ENCODE measurements around the gene NPHP1.
A peak's percentile ranks its signal among the peaks of the same experiment; 100 is the strongest.
"Not testable (repeated sequence)": the region's sequence is repeated elsewhere in the genome, so short reads cannot be mapped to it uniquely, and the experiment has no call there.

The NPHP1 gene

DNA sequence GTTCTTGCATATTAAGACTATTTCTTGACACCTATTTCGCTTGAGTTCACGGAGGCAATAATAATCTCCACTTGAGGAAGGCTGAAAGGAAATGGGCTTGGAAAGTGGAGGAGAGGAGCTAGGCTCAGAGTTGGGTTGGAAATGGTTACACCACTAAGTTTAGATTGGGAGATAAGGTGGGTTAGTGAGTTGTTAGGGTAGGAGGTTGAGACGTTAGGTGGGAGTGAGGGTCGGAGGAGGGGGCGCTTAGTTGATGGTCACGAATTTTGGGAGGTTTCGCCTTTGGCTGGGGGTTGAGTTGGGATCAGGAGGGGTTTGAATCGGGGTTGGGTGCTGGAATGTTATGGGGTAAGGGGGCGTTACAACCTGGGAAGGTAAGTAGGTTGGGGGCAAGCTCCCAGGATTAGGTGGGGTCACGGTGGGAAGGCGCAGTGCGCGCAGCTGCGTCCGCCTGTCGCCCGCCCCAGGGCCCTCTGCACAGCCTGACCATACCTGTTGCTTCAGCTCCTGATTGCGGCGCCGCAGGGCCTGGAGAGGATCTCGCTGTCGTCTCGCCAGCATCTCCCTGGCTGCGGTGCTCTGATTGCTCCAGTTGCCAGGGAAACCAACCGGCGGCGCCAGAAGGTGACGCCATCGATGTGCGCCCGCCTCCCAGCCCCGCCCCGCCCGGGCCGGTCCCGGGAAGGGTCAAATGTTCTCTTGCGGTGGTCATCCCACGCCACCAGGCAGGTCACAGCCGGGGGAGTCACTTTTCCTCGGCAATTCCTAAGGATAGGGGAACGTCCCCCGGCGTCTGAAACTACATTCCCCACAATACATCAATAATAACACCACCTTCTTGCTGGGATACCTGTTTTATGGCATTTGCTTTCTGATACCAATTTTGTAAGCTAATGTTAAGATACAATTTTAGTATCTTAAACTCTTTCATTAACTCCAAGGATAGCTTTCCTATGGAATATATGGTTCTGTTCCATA, at the start of gene NPHP1:
Gene NPHP1, minus strand, starts transcription at position 606 of the 978 bp plus-strand sequence. Its CDS starts 45 bp downstream, at position 561.
- peak; percentile 65 for DNase-seq (ENCODE audit: low read depth)

DNA sequence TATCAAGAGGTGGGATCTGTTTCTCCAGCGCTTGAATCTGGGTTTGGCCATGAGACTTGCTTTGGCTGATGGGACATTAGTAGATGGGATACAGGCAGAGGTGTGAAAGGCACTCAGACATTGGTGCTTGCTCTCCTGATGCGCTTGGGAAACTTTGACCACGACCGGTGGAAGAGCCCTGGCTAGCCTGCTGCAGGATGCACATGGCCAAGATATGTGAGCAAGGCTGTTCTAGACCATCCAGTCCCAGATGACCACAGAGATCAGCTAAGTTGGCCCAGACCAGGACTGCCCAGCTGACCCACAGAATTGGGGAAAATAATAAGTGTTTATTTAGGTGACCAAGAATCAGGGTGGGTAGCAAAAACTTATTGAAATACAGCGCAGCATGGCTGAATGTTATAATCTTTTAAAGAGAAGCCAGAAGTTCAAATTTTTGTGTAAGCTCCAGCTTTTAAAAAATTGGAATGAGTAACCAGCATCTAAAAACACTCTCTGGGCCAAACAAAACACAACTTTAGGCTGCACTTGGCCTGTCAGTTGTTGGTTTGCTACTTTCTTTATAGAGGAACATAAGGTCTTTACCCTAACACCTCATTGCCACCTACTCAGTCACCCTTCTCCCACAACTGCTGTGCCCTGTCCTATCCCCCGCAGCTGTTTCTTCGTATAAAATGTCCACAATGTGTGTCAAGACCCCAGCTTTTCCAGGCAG, 43.4 kb upstream of the NPHP1 start:
- not testable (repeated sequence) for DNase-seq (ENCODE audit: low read depth)

DNA sequence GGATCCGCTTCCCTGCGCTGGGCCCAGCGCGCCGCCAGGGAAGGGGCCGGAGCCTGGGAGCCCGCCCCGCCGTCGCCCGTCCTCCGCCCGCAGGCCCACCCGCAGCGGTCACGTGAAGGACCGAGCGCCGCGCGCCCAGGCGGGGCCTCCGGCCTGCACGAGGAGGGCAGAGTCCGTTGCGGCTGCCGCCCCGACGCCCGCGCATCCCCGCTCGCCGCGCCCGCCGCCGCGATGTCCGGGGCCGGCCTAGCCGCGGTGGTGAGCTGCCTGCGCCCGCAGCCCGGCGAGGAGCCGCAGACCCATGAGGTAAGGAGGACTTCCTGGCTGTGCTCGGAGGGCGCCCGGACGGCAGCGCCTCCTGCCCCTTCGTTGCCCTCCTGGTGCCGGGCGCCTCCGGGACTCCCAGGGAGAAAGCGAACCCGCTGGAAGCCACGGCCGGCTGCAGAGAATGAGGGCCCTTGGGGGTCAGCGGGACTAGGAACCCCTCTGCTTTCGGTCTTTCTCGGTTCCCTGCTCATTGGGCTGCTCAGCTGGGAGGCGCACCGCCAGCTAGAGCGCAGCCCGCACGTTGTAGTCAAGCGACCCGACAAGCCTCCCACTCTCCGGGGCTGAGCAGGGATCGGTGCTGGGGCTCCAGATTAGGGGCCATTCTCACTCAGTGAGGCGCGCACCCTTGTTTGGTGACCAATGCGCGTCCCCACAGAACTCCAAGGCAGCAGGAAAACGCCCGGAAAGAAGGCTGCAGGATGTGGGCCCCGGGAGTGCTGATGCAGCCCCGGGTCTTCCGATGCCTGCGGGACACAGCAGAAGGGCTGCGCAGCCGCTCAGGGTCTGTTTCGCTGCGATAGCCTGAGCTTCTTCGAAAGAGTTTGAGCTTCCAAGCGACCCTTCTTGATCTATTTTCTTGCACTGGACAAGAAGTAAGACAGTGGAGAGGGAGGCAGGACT, 40.9 kb upstream of the NPHP1 start:
- DNase-seq (ENCODE audit: low read depth), result not testable (repeated sequence)

DNA sequence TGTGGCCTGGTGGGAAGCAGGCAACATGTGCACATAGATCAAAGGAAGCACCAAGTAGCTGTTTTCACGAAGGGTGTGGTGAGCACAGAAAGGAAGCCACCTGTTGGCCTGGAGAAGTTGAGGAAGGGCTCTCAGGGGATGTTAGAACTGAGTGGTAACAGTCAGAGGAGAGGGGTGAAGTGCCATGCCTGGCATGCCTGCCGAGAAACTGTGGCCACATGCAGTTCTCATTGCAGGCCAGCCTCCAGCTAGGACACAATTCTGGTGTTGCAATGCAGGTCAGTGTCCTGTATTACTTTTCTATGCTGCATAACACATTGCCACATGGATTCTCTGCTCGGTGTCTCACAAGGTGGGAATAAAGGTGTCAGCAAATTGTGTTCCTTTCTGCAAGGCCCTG, 38.5 kb upstream of the NPHP1 start:
- not testable (repeated sequence) for DNase-seq (ENCODE audit: low read depth)

DNA sequence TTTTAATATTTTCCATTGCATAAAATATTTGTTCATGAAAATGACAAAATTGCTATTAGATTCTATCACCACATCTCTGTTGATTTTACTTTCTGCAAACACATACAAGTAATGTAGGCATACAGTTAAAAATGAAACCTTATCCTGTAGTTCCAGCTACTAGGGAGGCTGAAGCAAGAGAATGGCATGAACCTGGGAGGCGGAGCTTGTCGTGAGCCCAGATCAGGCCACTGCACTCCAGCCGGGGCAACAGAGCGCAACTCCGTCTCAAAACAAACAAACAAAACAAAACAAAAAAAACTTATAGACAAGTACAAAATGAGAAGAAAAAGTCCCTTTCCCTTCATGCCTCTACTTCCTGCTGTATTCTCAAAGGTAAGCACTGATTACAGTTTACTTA, 29.7 kb upstream of the NPHP1 start:
- DNase-seq (ENCODE audit: low read depth), result not testable (repeated sequence)

DNA sequence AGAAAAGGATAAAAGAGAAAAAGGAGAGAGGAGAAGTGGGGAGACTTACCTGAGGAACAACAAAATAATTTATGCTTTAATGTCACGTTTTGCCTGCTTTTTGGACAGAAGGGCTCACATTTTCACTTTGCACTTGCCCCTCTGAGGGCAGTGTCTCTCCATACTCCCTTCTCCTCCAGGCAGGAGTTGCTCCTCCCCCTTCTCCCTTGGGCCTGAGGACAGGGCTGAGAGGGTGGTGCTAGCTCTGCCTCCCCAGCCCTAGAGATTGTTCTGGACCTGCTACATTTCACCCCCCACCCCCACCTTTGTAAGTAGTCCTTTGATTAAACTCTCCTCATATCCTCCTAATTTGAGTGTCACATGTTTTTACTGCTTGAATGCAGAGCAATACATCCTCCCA, 25.1 kb upstream of the NPHP1 start:
- DNase-seq (ENCODE audit: low read depth), result not testable (repeated sequence)

DNA sequence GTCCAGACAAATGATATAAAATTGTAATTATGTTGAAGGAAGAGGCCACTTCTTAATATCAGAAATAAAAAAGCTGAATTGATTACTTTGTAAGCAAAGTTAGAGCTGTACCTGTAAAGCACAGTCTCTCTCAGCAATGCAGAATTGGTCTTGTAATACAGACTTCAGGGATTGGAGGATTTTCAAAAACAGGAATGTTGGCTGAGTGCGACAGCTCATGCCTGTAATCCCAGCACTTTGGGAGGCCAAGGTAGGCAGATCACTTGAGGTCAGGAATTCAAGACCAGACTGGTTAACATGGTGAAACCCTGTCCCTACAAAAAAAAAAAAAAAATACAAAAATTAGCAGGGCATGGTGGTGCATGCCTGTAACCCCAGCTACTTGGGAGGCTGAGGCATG, 17.8 kb upstream of the NPHP1 start:
- not testable (repeated sequence) for DNase-seq (ENCODE audit: low read depth)

DNA sequence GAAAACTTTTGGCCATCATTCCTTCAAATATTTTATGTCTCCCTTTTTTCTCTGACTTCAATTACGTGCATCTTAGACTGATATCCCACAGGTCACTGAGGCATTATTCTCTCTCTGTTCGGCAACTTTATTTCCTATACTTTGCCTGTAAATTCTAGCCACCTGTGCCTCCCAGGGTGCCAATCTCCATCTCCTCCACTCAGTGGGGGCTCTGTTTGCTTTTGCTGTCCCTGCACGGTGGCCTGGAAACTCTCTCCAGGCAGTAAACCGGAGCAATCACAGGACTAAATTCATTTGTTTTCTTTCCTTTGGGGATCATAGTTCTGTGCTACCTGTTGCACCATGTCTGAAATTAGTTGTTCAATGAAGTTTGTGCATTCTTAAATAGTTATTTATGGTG, 17.1 kb upstream of the NPHP1 start:
- no peak for DNase-seq (ENCODE audit: low read depth)

DNA sequence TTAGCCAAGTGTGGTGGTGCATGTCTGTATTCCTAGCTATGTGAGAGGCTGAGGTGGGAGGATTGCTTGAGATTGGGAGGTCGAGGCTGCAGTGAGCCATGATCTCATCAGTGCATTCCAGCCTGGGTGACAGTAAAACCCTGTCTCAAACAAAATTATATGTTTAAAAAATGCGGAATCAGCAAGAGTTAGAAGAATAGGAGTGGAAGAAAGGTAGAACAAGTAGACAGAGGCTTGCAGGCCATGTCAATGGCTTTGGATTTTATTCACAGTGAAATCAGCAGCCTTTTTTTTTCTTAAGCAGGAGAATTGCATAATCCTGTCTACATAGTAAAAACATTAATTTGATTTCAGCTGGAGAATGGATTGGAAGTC, 15.4 kb upstream of the NPHP1 start:
- DNase-seq (ENCODE audit: low read depth), result no peak

DNA sequence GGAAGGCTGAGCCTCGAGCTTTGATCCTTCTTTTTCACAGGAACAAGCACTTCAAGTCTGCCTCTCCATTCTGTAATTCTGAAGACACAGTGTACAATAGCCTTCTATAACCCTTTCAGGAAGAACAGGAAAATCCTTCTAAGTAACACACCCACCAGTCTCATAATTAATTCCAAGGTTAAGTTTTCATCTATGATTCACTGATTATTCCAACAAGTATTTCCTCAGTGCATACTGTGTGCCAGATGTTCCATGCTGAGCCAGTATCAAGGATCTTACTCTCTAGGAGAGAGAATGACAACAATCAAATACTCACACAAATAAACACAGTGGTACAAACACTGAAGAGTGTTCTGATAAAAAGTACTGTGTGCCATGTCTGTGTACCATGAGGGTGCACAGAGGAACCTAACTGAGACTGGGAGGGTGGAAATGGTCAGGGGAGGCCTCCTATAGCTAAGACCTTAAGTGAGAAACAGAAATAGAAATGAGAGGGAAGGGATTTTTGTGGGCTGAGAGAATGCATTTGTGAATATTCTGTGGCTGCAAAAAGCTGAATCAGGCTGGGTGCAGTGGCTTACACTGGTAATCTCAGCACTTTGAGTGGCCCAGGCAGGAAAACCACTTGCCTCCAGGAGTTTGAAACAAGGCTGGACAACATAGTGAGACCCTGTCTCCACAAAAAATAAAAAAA, 14.8 kb upstream of the NPHP1 start:
- no peak for DNase-seq (ENCODE audit: low read depth)

DNA sequence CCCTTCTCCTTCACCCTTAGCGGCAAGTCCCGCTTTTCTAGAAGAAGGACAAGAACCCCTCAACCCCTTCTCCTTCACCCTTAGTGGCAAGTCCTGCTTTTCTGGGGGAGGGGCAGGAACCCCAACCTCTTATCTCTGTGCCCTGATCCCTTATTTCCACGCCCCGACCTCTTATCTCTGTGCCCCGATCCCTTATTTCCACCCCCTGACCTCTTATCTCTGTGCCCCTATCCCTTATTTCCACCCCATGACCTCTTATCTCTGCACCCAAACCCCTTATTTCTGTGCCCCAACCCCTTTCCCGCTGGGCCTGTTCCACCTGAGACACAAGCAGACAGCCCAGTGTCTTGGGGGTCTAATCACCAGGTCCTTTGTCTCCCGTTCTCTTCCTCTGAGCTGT, 14.1 kb upstream of the NPHP1 start:
- not testable (repeated sequence) for DNase-seq (ENCODE audit: low read depth)

DNA sequence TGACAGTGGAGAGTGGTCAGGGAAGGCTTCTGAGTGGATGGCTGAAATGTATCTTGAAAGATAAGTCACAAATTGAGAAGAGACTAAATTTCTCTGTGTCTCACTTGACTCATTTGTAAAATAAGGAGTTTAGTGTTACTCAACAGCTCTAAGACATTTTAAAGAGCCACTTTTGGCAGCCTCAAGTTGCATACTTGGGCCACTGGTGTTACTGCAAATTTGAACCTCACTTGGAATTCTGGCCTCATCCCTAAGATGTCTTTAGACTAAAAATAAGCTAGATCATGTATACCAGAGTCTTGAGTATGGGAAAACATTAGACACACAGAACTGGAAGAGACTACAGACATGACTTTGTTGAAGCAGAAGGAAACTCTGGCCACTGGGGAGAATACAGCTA, 12.0 kb upstream of the NPHP1 start:
- no peak for DNase-seq (ENCODE audit: low read depth)

DNA sequence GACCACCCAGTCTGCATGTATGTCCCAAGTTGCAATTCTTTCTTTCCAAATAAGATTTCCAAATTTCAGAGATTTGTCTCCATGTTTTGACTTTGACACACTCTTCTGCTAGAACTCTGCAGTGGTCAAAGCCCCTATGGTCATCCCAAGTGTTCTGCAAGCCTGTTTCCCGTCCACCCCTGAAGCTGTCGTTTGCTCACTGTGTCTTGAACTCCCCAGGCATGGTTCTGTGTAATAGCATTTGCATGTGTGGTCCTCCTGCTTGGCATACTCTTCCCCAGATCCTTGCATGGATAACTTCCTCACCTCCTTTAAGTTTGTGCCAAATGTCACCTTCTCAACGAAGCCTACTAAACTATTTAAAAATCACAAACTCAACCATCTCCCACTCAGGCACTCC, 11.4 kb upstream of the NPHP1 start:
- no peak for DNase-seq (ENCODE audit: low read depth)

DNA sequence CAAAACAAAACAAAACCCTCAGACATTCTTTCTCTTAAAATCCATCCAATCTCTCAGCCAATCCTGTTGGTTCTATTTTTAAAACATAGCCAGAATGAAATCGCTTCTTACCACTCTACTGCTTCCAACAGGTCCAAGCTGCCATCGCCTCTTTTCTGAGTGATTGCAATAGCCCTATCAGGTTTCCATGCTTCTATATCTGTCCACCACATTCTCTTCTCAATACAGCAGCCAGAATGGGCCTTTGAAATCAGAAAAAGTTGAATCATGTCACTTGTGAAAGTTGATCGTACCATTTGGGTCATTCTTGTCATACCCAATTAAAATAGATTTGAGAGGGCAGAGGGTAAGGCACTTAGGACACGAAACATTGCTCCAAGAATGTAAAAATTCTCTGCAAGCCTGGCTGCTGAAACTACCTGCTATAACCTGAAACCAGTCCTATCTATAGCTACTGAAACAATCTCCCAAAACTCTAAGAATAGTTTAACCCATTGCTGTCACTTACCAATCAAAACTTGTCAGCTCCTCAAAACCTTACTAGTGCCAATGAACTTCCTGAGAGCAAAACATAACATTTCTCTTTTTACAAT, 10.8 kb upstream of the NPHP1 start:
- no peak for DNase-seq (ENCODE audit: low read depth)

DNA sequence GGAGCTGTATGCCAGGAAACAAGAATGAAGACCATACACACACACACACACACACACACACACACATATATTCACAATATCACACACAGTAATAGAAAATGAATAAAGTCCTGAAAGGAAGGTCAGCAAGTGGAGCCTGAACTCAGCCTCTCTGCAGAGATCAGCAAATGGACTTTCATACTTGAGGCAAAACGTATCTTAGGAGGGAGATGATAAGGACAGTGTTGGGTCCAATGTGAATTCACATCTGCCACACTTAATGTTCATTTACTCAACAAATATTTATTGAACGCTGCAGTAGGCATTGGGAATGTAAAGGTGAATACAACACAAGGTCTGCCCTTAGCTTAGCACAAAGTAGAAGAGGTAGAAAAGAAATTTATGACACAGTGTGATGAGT, 10.3 kb upstream of the NPHP1 start:
- DNase-seq (ENCODE audit: low read depth), result no peak

DNA sequence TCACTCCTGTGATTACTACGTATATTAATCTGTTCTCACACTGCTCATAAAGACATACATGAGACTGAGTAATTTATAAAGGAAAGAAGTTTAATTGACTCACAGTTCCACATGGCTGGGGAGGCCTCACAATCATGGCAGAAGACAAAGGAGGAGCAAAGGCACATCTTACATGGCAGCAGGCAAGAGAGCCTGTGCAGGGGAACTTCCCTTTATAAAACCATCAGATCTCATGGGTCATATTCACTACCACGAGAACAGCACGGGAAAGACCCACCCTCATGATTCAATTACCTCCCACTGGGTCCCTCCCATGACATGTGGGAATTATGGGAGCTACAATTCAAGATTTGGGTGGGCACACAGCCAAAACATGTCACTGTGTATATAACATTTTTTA, 8.7 kb upstream of the NPHP1 start:
- DNase-seq (ENCODE audit: low read depth), result not testable (repeated sequence)

DNA sequence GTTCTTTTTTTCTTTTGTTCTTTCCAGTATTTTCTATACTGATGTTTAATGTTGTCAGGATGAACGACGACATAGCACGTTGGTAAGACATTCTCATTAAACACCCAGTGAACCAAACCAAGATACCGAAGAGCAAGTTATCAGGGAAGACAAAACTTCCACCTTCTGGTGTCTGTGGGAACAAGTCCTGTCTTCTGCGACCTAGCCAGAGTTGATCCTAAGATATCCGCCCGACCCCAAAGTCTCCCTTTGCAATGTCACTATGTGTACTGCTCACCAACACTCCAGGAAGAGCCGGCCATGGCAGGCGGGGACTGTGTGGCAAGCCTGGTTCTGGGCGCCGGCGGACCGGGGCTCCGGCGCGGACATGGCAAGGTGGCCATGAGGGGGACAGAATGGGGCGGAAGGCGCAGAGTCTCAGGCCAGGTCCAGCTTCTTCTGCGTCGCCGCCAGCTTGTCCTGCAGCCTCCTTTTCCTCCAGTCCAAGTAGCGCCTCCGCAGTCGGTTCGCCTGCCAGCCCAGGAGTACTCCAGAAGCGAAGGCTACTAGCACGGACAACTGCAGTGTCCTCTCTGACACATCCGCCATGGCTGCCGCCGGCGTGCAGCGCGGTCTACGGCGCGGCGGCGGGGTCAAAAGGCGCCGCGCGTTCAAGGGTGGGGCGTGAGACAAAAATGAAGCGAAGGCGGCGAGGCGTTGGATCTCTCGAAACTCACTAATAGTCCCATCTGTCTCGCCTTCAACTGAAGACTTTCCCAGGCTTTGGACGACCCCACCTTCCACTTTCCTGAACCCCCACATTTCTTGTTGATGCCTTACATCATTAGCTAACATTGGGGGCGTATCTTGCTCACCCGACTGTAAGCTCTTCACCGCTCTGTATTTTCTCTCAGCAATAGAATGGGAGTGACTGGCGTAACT, 7.4 kb upstream of the NPHP1 start, which contains the start of gene MTLN:
Gene MTLN, minus strand, starts transcription at position 610 of the 921 bp plus-strand sequence. Its CDS starts 22 bp downstream, at position 588.
- DNase-seq (ENCODE audit: low read depth), result no peak

DNA sequence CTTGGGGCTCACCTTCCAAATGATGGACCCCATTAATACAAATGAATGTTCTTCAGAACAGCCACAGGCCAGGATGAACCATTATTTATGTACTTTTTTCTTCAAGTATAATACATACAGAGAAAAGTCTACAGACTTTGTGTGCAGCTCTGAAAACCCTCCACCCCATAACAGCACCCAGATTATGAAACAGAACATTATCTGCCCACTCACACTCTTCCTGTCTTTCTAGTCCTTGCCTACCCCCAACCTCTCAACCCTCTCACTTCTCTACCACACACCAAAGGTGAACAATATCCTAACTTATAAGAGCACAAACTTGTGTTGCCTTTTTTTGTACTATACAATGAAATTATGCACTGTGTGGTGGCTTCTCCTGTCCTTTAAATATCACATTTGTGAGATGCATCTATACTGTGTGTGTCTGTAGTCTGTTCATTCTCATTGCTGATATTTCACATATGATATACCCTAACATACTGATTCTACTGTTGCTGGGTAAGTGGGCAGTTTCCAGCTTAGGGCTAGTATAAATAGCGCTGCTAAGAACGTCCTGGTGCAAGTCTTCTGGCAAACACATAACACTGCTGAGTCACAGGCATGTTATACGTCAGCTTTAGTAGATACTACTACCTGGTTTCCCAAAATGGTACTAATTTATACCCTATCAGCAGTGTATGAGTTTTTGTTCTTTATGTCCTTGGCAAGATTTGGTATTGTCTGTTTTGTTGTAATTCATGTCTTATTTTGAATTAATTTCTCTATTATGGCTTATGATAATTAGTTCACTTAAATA, 1.0 kb upstream of the NPHP1 start:
- no peak for DNase-seq (ENCODE audit: low read depth)

DNA sequence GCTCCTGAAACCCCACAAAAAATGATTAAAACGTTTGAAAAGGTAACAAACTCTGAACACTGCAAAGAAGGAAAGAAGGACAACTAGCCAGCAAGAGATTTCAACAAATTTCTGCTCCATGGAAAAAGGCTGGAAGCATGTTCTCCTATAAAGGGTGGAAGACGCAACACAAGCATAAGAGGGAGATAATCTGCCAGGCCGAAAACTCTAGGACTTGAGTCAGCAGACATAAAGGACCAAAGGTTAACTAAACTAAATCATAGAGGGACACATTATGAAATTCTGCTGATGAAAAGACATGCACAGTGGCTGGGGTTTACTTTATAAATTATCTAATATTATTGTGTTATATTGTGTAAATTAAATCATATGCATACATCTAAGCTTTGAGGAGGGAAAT, 6.8 kb downstream of the NPHP1 start:
- DNase-seq (ENCODE audit: low read depth), result no peak
